NCI-H82 treated with DMSO at 0.1 percent for 48 hours (cell line): ENCODE data around the gene ETFA.

Experiments
- DNase-seq: peaks from one replicate; lab custom pipeline; 2025; ENCODE audit not compliant: unreplicated experiment; lab: John Stamatoyannopoulos, UW

The ETFA gene

DNA sequence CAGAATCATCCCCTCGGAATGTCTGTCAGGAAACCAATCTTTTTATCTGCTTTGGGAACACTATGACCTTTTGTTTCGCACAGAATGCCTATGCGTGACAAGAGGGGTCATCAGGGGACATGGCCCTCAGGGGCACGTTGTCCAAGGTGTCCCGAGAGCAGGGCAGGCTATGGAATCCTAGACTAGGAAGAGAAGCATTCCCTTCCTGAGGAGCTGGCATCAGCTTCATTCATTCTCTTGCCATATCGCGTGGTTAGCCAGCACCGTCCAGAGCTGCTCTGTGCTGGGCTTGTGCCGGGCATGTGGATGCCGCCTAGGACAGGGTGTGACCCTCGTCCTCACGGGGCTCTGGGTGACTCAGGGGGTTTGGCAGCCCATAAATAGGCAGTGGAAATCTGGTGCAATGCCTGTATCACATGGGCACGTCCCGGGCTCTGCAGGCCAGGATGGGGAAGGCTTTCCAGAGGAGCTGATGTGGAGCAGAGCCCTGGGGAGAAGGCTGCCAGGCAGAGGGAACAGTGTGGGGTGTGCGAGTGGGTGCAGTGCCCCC, 133.7 kb downstream of the ETFA start:
- DNase-seq, result no peak

DNA sequence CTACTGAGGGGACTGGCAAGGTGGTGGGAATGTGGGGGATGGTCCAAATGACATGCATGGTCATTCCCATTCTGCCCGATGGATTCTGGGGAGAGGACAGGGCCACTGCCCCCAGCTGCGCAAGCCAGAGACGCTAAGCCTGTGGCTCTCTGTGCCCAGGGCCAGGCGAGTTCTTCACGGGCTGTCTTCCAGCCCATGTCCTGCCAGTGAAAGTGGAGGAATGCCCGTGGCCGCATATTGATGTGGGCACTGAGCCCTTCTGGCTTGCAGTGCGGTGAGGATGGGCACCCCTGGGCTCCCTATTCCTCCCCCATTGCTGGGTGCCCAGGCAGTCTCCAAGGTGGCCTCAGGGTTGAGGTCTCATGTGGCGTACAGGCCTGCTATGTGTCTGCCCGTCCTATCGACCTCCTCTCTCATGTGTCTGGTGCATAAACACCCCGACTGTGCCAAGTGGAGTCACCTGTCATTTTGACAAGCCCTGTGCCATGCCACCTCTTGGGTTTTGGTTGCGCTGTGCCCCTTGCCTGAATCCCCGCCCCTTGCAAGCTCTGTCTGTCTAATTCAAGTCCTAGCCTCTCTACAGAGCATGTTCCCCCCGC, 134.7 kb downstream of the ETFA start:
- no peak for DNase-seq

DNA sequence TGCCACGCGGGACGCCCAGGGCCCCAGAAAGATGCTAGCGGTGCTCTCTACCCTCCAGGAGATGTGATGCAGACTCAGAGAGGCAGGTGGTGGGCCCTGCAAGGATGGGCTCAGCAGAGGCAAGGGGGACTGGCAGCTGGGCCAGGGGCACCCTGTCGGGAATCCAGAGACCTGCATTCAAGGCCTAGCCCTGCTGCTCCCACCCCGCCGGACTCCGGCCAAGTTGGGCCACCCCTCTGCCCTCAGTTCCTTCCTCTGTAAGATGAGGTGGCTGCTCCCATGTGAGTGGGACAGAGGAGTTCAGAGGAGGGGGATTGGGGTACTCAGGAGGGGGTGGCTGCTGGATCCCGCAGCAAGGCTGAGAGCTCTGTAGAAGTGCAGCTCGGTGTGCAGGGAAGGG, 135.2 kb downstream of the ETFA start:
- no peak for DNase-seq

DNA sequence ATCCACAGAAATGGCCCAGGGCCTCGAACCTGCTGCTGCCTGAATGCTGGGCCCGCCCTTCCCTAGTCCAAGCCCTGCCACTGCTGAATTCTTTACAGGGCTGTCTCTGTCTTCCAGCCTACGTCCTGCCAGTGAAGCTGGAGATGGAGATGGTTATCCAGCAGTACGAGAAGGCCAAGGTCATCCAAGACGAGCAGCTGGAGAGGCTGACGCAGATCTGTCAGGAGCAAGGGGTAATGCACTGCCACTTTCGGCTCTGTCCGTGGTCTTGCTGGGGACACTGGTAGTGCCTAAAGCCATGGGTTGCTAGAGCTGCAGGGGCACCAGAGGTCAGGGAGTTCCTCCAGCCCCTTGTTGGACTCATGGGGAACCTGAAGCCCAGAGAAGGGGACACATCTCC, 135.8 kb downstream of the ETFA start:
- DNase-seq, result no peak

DNA sequence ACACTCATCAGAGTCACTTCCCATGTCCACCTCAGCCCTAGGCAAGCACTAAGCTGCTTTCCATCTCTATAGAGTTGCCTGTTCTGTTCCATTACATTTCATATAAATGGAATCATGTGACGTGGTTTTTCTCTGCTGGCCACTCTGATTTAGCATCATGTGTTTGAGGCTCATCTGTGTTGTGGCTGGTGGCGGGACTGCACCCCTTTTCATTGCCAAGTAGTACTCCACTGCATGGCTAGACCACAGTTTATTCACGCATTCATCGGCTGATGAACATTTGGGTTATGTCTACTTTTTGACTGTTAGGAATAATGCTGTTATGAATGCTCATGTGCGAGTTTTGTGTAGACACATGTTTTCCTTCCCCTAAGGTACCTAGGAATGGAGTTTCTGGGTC, 136.6 kb downstream of the ETFA start:
- DNase-seq, result no peak

DNA sequence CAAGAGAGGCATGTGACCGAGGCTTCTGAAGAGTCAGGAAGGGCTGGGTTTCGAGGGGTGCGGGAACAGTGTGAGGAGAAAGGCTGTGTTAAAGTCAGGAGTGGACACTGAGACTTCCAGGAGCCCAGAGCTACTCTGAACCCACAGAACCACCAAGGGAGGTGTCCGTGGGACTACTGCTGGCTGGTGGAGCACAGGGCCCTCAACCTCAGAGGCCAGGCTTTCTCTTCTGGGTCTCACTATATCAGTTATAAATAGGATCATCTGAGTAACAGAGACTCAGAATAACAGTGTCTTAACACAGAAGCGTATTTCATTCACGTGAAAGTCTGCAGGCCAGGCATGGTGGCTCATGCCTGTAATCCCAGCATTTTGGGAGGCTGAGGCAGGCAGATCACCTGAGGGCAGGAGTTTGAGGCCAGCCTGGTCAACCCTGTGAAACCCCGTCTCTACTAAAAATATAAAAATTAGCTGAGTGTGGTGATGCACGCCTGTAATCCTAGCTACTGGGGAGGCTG, 137.9 kb downstream of the ETFA start:
- DNase-seq, result no peak

DNA sequence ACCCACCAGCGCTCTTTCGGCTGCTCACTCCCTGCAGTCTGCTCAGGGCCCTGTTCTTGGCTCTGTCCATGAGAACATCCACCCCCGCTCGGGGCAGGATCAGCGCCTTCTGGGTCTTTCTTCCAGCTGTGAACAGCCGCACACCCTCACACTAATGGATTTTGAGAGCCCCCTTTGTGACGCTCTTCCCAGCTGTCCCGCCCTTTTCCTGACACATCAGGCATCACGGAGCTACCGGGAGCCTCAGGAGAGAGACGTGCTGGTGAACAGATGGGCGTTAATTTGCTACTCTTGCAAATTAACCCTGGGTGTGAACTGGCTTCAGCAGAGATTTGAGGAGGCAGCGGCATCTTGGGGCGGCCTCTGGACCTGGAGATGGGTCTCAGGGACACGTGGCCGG, 138.5 kb downstream of the ETFA start:
- peak; percentile 56 for DNase-seq

DNA sequence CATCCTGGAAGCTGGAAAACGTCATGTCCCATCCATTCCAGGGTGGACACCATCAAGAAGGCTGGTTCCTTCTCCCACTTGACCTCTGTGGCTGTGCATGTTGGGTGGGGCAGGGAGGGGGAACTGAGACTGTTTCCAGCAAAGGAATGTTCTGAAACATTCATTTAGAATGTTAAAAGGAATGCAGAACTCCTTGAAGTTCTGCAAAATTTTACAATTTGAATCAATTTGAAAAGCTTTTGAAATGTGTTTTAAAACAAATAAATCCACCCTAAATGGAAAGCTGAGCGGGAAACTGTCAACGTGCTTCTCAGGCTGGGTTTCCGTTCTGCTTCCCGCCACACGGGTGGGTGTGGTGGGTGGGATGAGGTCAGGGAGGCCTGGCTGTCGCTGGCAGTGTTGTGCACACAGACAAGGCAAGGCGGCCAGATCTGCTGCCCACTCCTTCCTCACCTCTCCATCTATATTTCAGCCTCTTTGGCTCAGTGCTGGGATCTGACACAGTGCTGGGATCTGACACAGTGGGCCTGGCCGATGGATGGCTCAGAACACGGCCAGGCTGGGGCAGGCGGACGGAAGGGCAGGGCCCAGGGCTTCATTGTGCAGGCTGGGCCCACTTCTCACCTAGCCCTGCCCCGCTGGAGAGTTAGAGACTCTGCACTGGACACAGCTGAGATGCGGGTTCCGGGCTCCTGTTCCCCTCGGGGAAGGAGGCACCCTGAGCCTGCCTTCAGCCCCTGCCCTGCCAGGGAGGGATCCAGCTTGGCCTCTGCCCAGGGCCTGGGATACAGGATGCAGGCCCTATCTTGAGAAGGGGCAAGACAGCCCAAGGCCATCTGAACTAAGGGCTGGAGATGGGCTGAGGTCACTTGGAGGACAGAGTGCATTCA, 141.1 kb downstream of the ETFA start:
- DNase-seq, result no peak

DNA sequence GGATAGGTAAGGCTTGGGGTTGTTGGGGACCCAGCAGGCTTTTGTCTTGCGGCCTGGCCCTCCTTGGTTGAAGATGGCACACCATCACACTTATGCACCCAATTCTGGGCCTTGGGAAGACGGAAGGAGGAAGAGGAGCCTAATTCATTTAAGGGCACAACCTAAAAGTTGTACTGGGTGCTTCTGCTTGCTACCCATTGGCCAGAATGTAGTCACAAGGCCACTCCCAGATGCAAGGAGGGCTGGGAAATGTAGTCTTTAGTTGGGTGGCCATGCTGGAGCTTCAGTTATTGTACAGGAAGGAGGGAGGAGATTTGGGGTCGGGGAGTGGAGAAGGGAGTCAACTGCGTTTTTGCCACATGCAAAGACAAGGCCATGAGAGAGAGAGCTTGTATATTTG, 142.3 kb downstream of the ETFA start:
- DNase-seq, result peak; percentile 72

DNA sequence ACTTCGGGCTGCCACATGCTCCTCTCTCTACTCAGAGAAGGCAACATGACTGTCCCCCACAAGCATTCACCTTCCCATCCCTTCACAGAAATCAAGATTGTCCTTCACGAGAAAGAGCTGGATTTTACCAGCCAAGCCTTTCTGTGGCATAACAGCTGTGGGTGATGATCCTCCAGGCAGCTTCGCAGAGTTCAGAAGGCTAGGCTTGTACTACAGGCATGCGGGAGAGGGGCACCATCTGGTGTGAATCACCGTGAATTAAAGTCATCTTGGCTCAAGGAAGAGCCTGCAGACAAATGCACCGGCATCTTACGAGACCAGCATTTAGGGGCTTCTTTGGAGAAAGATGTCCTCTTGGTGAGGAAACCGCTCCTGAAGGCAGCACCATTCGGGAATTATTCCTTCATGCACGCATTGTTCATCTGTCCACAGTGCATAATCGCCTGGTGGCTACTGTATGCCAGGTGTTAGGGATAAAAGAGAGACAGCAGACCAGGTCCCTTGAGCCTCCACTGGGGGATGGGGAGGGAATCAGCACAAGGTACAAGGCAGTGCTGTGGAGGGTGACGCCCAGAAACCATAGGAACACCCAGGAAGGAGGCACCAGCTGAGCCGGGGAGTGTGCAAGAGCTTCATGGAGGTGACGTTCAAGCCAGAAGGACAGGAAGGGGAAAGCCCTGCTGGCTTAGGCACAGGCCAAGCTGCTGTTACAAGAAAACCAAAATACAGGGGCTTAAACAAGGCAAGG, 142.9 kb downstream of the ETFA start:
- peak; percentile 93 for DNase-seq

DNA sequence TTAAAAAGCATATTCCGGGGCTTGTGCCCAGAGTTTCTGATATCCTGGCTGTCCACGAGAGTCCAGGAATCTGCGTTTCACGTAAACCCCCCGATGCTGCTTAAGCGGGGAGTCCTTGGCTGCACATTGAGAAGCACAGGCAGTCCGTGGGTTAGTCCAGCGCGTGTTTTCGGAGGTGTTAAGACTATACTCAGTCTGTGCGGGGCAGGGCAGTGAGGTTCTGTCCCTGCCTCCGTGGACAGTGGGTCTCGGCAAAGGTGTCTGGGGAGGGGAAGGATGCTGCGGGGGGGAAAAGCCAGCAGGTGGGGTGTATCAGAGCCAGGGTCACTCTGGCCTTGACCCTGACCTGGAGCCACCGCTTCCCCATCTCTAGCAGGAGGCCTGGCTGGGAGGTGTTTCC, 145.3 kb downstream of the ETFA start:
- no peak for DNase-seq
